Measurements from ENCODE around the gene BDH1.
"Not testable (repeated sequence)": the region's sequence is repeated elsewhere in the genome, so short reads cannot be mapped to it uniquely, and the experiment has no call there.

The BDH1 gene

DNA sequence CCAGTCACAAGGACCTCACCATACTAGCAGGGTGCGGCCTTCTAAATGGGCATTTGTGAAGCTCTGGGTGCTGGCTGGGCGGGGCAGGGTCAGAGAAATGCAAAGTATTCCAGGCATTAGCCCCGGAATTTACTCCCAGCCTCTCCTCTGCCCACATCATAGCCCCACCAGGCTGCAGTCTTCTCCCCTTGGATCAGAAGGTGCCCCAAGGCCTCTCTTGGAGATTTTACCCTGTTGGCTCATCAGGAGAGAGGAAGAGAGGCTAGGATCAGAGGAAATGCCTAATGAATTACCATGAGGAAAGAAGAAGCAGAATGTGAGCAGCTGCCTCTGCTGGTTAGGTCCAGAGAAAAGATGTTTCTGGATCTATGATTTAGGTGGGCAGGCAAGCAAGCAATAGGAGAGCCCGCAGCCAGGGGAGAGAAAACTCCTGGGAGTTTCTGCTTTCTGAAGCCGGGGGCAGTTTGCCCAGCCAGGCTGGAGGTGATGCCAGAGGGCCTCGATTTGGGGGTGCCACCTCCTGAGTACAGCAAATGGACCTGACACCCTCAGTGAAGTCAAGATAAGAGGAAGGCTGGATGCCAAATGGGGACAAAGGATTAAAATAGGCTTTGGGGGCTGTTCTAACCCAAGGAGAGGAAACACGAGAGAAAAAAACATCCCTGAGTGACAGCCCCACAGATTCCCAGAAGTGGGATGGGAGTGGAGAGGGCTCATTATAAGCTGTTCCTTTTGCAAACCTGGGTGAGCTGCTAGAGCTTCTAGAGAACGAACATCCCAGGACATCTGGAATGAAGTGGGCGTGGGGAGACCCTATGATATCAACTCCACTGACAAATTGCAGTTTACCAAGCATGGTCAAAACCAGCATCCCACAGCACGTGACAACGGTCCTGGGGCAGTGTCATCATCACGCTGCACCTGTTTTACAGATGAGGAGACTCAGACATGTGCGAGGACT is 65.4 kb downstream of the BDH1 start:
- peak; percentile 27 for DNase-seq (ENCODE audit: low spot score)
- no peak for FAIRE-seq

DNA sequence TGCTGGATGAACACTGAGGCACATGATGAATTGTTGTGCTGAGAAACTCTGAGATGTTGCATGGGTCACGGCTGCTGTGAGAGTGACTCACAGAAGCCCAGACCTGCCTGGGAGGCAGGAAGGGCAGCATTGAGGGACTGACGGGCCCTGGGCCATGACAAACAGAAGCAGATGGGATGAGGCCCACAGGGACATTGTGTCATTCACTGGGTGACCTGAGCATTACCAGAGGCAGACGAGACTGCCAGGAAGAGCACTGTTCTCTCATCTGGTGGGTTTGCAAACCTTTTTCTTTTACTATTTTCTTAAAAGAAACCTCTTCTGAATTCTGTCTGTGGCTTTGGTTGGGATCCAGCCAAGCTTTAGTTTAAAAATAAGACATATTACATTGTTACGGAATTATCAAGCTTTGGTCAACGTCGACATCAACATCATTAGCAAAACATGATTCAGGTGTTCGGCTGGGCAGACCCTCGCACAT is 67.8 kb downstream of the BDH1 start:
- peak; percentile 93 for FAIRE-seq
- DNase-seq (ENCODE audit: low spot score) = peak; percentile 93

DNA sequence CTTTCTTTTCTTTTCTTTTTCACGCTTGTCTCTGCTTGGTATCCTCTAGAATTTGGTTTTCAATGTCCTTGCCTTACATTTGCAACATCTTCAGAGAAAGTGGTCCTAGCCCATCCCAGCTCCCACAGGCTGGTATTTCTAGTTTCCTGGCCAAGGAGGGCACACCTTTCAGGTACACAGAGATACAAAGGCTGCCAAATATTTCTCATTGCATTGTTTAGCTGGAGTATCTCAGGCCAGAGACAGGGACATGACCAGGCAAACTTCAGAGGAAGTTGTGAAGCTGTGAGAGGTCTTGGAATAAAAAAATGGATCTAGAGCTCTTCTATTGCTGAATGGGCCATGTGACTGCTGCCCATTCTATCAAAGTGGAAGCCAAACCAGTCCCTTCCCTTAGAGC is 68.9 kb downstream of the BDH1 start:
- DNase-seq (ENCODE audit: low spot score) = no peak
- no peak for FAIRE-seq

DNA sequence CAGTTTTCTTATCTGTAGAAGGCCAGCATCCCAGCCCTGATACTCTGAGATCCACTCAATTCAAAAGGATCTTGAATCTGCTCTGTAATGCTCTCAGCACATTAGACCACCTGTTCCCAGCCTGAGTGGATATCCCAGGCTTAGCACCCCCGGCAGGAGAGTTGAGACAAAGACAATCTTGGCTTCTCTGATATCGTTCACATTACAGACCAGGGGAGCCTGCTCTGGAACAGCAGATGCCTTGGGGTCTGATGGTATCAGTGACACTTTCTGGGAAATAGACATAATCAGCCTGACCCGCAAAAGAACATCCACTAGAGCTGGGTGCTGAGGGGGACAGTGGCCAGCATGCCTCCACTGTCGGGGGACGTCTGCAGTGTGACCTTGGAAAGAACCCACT is 70.6 kb downstream of the BDH1 start:
- DNase-seq (ENCODE audit: low spot score) (no peak), FAIRE-seq (no peak)

DNA sequence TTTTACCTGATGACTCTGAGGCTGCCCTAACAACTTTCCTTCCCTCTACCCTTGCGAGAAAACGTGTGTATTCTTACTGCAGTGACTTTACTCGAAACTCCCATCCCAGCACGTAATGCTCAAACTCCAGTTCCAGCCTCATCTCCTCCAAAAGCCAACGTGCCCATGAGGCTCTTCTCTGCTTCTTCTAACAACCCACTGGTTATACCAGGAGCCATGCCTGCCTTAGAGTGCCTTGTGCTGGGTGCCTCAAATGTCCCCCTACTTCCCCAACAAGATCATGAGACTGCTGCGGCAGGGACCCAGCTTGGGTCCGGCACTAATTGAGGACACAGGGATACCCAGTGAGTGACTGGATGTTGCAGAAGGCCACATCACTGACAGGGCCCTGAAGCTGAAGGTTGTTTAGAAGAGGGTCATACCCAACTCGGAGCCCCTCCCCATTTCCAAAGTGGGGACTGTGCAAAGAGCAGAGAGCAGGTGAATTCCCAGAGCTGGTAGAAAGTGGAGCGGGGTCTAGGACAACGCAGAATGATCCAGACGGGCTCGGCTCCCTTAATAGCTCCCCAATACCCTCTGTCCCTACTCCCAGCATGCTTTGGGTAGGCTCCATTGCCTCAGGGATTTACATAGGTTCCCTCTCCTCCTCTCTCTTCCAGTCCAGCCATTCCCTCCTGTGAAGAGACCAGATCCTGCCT is 71.4 kb downstream of the BDH1 start:
- FAIRE-seq (no peak), DNase-seq (ENCODE audit: low spot score) (no peak)

DNA sequence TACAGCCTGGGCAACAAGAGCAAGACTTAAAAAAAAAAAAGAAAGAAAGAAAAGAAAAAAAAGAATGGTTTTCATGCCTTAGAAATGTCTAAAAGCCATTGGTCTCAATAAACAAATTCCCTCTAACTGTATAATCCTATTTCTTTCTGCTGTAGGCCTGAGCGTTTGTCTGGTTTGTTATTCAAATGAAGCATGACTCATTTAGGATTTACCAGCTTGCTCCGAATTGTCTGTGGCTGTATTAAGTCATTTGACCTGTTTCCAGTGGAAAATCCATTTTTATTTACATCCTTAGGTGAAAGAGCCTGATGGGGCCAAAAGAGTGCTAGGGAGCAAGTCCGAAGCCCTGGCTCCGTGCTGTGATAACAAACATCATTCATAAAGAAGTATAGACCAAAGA is 73.8 kb downstream of the BDH1 start:
- DNase-seq (ENCODE audit: low spot score) (no peak), FAIRE-seq (no peak)

DNA sequence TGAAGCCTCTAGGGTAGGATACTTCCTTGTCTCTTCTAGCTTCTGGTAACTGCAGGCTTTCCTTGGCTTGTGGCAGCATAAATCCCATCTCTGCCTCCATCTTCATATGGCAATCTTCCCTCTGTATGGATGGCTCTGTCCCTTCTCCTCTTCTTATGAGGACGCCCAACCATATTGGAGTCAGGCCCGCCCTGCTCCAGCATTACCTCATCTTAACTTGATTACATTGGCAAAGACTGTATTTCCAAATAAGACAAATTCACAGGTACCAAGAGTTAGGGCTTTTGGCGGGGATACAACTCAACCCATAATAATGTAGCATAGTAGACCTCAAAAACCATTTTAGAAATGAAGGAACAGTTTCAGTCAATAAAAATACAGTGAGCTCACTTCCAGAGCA is 75.4 kb downstream of the BDH1 start:
- DNase-seq (ENCODE audit: low spot score) = no peak
- no peak for FAIRE-seq

DNA sequence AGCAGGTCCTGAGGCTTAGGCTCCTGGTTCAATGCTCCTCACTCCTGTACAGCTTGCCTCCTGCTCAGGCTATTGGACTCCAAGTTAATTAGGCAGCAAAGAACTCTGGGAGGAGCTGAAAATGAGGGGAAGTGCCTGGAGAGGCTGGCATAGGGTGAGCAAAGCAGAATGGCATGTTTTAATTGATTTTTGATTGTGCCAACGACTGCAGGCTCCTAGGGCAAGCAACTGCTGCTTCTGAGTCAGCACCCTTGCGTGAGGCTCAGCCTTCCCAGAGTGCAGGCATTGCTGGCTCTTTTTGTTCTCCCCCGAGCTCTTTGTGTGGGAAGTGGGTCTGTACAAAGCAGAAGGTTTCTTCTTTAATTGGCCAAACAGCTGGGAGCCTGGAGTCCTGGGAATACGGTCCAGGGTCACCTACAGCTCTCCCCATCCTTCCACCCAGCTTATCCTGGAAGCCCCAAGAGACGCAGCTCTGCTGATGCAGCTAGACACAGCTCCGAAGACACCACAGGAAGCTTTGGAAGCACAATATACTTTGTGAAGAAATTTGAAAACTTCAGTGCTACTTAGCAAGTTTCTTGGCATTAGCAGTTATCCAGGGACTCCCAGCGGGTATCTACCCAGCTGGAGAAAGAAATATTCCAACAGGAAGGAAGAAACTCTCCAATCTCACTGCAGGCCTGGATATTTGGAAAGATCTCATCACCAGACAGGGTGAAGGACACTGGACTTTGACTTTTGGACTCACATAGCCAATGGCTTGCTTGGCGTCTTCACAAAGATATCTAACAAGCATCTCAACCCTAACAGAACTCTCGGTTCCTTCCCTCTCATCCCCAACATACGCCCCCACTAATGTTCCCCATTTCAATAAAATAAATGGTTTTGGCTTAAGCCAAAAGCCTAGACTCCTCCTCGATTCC is 76.8 kb downstream of the BDH1 start:
- FAIRE-seq = no peak
- peak; percentile 63 for DNase-seq (ENCODE audit: low spot score)

DNA sequence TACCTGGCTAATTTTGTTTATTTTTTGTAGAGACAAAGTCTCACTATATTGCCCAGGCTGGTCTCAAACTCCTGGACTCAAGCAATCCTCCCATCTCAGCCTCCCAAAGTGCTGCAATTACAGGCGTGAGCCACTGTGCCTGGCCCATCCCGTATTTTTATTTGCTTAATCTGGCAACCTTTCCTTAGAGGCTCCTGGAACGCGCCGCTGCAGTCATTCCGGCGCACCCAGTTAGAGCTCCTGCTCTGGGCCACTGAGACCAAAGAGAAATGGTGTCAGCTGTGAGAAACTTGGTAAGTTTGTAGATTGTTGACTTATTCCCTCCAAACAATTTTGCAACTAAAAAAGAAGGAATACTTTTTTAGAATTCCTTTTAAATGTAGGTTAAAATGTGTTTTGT is 78.0 kb downstream of the BDH1 start:
- not testable (repeated sequence) for FAIRE-seq; DNase-seq (ENCODE audit: low spot score)

DNA sequence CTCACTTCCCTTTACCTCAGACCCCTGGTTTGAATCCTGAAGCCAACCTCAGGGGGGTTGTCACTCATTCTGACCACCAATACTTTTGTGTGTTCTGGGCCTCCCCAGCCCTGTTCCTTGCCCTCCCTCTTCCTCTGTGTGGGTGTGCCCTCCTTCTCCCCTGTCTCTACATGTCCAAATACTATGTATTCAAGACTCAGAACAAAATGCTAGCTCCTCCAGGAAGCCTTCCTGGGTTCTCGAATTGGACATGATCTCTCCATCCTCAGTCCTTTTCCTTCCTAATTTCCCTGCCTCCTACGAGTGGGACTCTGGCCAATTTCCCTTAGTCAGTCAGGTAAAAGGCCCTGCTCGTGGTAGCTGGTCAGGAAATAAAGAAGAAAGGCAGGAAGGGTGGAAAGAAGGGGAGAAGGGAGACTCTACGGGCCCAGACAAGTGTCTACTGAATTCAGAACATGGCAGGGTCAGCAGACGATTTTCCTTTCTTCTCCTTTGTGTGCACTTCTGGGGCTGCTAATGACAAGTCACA is 79.7 kb downstream of the BDH1 start:
- DNase-seq (ENCODE audit: low spot score) (no peak), FAIRE-seq (no peak)

DNA sequence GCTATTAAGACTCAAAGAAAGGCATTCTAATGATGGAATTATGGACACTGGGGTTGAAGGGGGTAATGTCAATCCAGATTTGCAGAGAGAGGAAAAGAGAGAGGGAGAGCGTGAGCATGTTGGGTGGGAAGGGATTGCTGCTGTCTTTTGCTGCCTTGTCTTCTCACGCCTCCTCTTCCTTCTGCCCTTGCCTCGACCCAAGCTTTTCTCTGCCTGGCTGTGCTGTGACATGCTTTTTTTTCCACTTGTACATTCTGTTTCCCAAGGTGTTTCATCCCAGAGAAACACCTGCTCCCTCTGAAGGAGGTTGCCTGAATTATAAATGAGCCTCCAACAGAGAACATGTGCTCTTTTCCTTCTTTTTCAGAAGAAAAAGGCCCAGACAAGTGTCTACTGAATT is 80.3 kb downstream of the BDH1 start:
- DNase-seq (ENCODE audit: low spot score) (no peak), FAIRE-seq (no peak)

DNA sequence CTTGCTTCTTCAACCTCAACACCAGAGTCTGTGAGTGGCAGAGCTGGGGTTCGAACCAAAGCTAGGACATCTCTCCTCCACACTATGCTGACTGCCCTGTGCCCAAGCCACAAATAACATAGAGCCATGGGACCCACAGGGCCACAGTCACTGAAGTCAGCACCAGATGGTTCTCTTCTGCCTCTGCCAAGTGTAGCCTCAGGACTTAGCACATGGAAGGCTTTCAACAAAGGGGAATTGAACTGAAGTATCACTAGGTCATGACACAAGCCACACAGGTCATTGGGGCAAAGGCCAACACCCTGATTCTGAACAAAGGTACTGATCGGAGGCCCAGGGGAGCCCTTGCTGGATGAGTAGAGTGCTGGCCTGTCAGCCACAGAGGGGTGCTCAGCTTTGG is 83.6 kb downstream of the BDH1 start:
- DNase-seq (ENCODE audit: low spot score) (no peak), FAIRE-seq (no peak)

DNA sequence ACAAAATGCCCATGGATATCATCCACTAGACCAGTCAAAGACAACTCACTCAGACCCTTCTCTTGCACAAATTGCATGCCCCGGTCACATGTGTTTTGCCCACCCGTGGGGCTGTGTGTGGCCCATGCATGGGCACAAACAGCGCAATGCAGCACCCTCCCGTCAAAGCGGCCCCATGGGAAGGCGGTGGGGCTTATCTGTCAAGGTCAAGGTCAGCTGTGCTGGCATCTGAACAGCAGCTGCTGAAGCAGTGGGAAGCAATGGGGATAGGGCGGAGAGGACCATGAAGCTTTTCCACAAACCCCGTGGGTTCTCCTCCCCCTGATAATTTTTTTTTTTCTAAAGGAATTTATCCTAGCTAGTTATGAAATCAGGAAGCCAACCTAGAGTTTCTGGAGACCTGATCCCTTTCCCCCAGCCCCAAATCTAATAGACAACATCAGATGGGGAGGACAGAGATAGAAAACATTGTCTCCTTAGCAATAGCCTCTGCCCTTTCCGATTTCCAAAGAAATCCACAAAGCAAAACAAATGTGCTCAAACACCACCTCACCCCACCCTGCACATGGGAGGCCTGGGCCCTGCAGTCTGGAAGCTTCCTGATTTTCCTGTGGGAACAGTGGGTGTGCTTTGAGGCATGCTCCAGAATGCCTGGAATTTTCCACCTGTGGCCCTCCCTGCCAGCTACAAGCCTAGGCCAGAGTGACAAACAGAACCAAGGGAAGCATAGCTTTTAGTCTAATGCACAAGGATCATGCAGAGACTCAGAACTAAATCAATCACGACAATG is 84.4 kb downstream of the BDH1 start:
- no peak for FAIRE-seq

DNA sequence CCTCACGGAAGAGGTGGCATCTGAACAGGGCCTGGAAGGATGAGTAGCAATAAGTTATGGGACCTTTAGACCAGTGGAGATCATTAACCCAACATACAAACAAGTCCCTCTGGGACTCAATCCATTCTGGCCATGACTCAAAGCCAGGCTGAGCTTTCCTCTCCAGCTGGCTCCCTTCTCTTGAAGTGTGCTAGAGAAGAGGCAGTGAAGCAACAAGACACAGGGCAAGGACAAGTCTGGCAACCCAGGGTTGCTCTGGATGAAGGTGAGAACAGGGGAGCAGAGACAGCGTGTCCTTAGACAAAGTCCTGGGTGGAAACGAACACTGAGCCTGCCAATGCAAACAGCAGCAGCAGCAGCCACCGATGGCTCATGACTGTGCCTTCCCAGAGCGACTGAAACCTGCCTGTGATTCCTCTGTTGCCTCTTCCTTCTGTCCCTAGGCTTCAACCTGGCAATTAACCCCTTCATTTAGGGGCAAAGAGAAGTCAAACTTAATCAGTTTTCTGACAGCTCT is 86.8 kb downstream of the BDH1 start:
- DNase-seq (ENCODE audit: low spot score) = peak; percentile 57
- peak; percentile 78 for FAIRE-seq

More for the DNA sequence above, 84.4 kb downstream of the BDH1 start:
- no peak for DNase-seq (ENCODE audit: low spot score)

DNA sequence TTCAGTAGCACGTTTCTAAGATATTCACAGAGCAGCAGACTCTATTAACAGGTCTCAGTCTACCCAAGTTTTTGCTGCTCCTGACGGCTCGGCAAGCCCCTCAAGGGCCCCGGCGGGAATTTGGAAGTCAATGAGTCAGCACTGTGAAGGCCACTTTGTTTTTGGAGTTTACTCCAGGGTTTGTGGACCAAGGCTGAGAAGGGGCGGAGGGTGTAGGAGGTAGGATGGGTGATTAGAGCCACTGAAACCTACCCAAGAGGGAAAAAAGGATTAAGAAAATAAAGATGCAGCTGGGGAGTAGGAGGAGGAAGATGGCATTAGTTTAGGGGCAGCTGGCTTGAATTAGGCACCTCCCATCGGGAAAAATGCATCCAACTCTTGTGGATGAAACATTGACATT is 87.6 kb downstream of the BDH1 start:
- FAIRE-seq (no peak), DNase-seq (ENCODE audit: low spot score) (no peak)

DNA sequence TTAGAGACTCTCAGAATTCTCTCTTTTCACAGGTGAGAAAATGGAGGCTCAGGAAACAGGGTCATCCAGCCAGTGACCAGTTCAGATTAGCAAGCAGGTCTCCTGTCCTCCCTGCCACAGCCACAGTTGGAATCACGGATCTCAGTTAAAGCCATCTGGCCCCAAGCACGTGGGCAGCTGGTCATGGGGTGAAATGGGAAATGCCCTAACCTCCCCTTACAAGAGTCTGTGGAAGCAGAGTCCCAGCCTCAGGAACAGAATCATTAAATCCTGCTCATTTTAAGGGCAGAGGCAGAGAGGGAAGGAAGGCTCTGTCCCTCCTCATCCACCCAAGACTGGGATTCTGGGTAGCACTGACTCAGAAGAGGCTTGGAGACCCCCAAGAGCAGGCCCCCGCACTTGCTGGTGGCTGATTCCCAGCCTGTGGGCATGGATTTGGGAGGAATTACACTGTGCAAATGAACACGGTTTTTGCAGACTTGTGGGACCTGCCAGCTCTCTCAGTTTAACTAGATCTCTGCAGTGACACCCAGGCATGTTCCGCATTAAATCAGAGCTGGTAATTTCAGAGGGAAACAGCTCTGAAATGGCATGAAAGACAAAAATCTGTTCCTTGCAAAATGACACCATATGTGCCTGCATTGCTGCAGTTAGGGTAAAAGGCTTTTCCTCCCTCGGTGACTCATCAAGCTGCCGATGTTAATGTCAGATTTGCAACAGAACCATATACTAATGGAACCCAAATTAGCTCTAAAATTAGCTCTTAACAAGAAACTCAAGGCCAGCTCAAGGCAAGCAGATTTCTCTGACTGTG is 89.0 kb downstream of the BDH1 start:
- no peak for FAIRE-seq
- no peak for DNase-seq (ENCODE audit: low spot score)

DNA sequence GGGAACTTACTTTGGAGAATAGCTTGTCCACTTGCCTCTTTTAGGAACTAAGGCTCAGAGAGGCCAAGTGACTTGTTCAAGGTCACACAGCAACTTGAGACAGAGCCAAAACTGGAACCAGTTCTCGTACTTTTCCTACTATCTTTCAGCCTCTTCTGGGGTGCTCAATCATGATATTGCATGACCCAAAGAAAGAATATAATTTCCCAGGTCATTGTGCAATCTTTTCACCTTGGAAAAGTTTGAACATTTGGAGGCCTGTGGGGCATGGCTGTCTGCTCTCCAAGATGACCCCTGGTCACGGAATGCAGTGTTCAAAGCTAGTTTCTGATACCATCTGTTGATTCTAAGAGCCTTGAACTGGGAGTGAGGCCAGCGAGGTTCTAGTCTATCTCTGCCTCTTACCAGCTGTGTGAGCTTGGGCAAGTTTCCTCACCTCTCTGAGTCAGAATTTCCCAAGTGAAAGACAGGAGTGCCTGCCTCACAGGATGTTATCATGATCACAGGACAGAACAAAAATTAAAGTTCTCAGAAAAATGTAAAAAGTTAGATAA is 89.7 kb downstream of the BDH1 start:
- DNase-seq (ENCODE audit: low spot score) = peak; percentile 19
- no peak for FAIRE-seq

DNA sequence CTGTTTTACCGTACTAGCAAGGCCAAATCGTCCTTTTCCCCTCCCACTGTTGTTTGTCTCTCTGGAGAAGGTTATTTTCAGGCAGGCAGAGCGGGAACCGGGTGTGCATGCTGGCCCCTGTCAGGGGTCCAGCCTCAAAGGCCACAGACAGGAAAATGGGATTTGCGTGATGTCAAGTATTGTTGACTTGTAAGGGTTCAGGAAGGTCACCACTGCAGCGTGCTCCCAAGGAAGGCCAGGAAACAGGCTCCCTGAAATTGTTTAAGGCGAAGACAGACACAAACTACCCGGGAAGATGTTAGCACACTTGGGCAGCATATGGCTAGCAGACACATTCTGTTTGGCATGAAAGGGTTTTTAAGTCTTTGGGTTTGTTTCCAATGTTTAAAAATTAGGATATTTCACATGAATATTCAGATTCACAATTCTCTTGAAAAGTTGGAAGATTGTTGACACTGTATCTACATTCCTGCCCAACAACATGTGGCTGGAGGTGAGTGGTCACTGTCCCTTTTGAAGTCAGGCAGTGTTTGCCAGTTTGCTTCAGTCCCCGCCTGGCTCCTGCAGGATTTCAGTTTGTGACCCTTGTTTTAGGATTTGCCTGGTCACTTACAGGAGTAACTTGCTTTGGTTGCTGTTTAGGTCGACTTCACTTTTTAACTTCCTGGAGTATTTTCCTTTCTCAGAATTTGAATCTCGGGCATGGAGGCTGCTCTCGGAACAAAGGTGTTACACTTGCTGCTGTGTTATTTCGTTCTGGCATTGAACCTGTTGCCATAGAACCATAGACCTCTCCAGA is 90.4 kb downstream of the BDH1 start:
- FAIRE-seq (no peak), DNase-seq (ENCODE audit: low spot score) (no peak)

All from RCC 7860 (cell line).